SK-N-SH treated with all-trans-retinoic acid at 6 μM for 48 hours (cell line): Measurements from ENCODE around the gene STK33.

Source experiments
- ATAC-seq: fragments of 200-7000 bp; cut with Tn5 transposase; 3 replicates; pipeline ENCODE4 v1.9.1; 2020; ENCODE audit warnings: mild to moderate bottlenecking, moderate library complexity
- ARNTL ChIP-seq: fragments of 450-650 bp; formaldehyde crosslinking; IDR thresholded peaks from 2 replicates; pipeline ENCODE4 v1.5.0; 2020; ENCODE audit warnings: low read depth, mild to moderate bottlenecking, moderate library complexity, borderline replicate concordance
- BACH2 ChIP-seq: fragments of 250-450 bp; sonication (Bioruptor Pico); IDR thresholded peaks from 2 replicates; pipeline ENCODE4 v1.9.0; 2021; ENCODE audit warnings: mild to moderate bottlenecking, borderline replicate concordance
- CSDC2 ChIP-seq: fragments of 250-450 bp; sonication (Bioruptor Pico); IDR thresholded peaks from 2 replicates; pipeline ENCODE4 v1.5.0; 2020; ENCODE audit warnings: mild to moderate bottlenecking, moderate library complexity
- CSRNP3 ChIP-seq: fragments of 250-450 bp; sonication (Bioruptor Pico); IDR thresholded peaks from 2 replicates; pipeline ENCODE4 v1.5.1; 2021; ENCODE audit warnings: mild to moderate bottlenecking, moderate library complexity
- ESRRG ChIP-seq: fragments of 250-450 bp; sonication (Bioruptor Pico); IDR thresholded peaks from 2 replicates; pipeline ENCODE4 v1.6.1; 2021; ENCODE audit warnings: mild to moderate bottlenecking
- ISL1 ChIP-seq: fragments of 250-450 bp; sonication (Bioruptor Pico); IDR thresholded peaks from 2 replicates; pipeline ENCODE4 v2.1.2; 2022; ENCODE audit warnings: mild to moderate bottlenecking, moderate library complexity
- OSR1 ChIP-seq: fragments of 250-450 bp; sonication (Bioruptor Pico); IDR thresholded peaks from 2 replicates; pipeline ENCODE4 v1.8.0; 2022; ENCODE audit warnings: moderate library complexity, mild to moderate bottlenecking, inconsistent platforms
- PATZ1 ChIP-seq: fragments of 250-450 bp; sonication (Bioruptor Pico); IDR thresholded peaks from 2 replicates; pipeline ENCODE4 v1.8.0; 2020; ENCODE audit warnings: mild to moderate bottlenecking, moderate library complexity, borderline replicate concordance
- POU6F1 ChIP-seq: fragments of 250-450 bp; sonication (Bioruptor Pico); IDR thresholded peaks from 2 replicates; pipeline ENCODE4 v1.8.0; 2021; ENCODE audit warnings: low read depth, mild to moderate bottlenecking, moderate library complexity, borderline replicate concordance
- SNAI2 ChIP-seq: fragments of 250-450 bp; sonication (Bioruptor Pico); IDR thresholded peaks from 2 replicates; pipeline ENCODE4 v1.5.0; 2020; ENCODE audit warnings: mild to moderate bottlenecking, moderate library complexity
- TOX ChIP-seq: fragments of 250-450 bp; sonication (Bioruptor Pico); IDR thresholded peaks from 2 replicates; pipeline ENCODE4 v1.8.0; 2021; ENCODE audit warnings: mild to moderate bottlenecking, moderate library complexity, borderline replicate concordance
- TSHZ2 ChIP-seq: fragments of 250-450 bp; sonication (Bioruptor Pico); IDR thresholded peaks from 2 replicates; pipeline ENCODE4 v1.5.0; 2020; ENCODE audit warnings: mild to moderate bottlenecking, moderate library complexity
- ZC3H10 ChIP-seq: fragments of 250-450 bp; sonication (Bioruptor Pico); IDR thresholded peaks from 2 replicates; pipeline ENCODE4 v1.5.1; 2021; ENCODE audit warnings: mild to moderate bottlenecking, moderate library complexity
- ZFP3 ChIP-seq: fragments of 250-450 bp; sonication (Bioruptor Pico); IDR thresholded peaks from 2 replicates; pipeline ENCODE4 v1.5.0; 2020; ENCODE audit warnings: mild to moderate bottlenecking, moderate library complexity
- ZNF565 ChIP-seq: fragments of 450-650 bp; formaldehyde crosslinking; conservative IDR thresholded peaks from 2 replicates; pipeline ENCODE4 v1.5.0; 2020; ENCODE audit warnings: low read depth, mild to moderate bottlenecking, moderate library complexity
- ZNF70 ChIP-seq: fragments of 450-650 bp; formaldehyde crosslinking; IDR thresholded peaks from 2 replicates; pipeline ENCODE4 v1.5.0; 2020; ENCODE audit warnings: mild to moderate bottlenecking, moderate library complexity
- ZNF8 ChIP-seq: fragments of 450-650 bp; formaldehyde crosslinking; IDR thresholded peaks from 2 replicates; pipeline ENCODE4 v1.5.0; 2020; ENCODE audit warnings: mild to moderate bottlenecking, moderate library complexity

STK33 gene

GRCh38 chr11:8574798-8575197 is 19.2 kb downstream of the STK33 start:
- TF ChIP-seq PATZ1 (CRISPR knock-in tag), result no peak
- TF ChIP-seq ISL1 (CRISPR knock-in tag), result no peak
- TF ChIP-seq BACH2 (CRISPR knock-in tag), result no peak
- no peak for TF ChIP-seq ARNTL
- no peak for TF ChIP-seq OSR1
- no peak for TF ChIP-seq ZNF70
- no peak for TF ChIP-seq CSDC2 (CRISPR knock-in tag)
- no peak for TF ChIP-seq ZC3H10
- no peak for TF ChIP-seq TOX (CRISPR knock-in tag)
- TF ChIP-seq ESRRG (CRISPR knock-in tag), result no peak
- TF ChIP-seq ZNF8 (CRISPR knock-in tag), result no peak
- TF ChIP-seq SNAI2 (CRISPR knock-in tag), result no peak
- TF ChIP-seq ZNF565 (CRISPR knock-in tag), result no peak
- TF ChIP-seq TSHZ2 (CRISPR knock-in tag), result no peak
- TF ChIP-seq CSRNP3 (CRISPR knock-in tag), result no peak
- no peak for ATAC-seq

- TF ChIP-seq ZNF8 (CRISPR knock-in tag) (no peak), ZNF70 (no peak), POU6F1 (no peak), ISL1 (CRISPR knock-in tag) (no peak), ZC3H10 (no peak), CSDC2 (CRISPR knock-in tag) (no peak), BACH2 (CRISPR knock-in tag) (no peak), ZNF565 (CRISPR knock-in tag) (no peak), ZFP3 (CRISPR knock-in tag) (no peak), ESRRG (CRISPR knock-in tag) (no peak), SNAI2 (CRISPR knock-in tag) (no peak), TSHZ2 (CRISPR knock-in tag) (no peak), CSRNP3 (CRISPR knock-in tag) (no peak)
- TF ChIP-seq, all 23 proteins: peak for 0
- no peak for ATAC-seq
These were observed 20.3 kb downstream of the STK33 start for GRCh38 chr11:8573777-8574176.
